GM12878 (cell line): Measurements from ENCODE around the gene ABHD8. TPM values are rescaled to one million over a fixed set of nuclear protein-coding genes. Genes with fewer than 3 reads are reported as not detected.
A peak's percentile ranks its signal among the peaks of the same experiment; 100 is the strongest.

ENCODE experiments used
- BRCA1 ChIP-seq: IDR thresholded peaks from 2 replicates; pipeline ENCODE4 v1.6.1; 2011; ENCODE audit warnings: low read depth, low read length, improper control_type of control experiment
- EGR1 ChIP-seq, 2 experiments: IDR thresholded peaks; 1 replicate in 1 of 2; 2 replicates in 1 of 2; pipeline ENCODE4 v1.6.1; 2011 to 2012; ENCODE audit warnings: low read depth in 2 of 2, low read length in 2 of 2, borderline replicate concordance in 1 of 2, mild to moderate bottlenecking in 1 of 2, moderate library complexity in 1 of 2
- ESRRA ChIP-seq: IDR thresholded peaks from 2 replicates; pipeline ENCODE4 v1.6.1; 2012; ENCODE audit warnings: mild to moderate bottlenecking, low read length, improper control_type of control experiment
- EZH2 ChIP-seq: IDR thresholded peaks from 2 replicates; pipeline ENCODE4 v1.6.1; 2012; ENCODE audit warnings: low read depth, mild to moderate bottlenecking, control low read depth, inconsistent platforms, low read length, borderline replicate concordance; ENCODE audit not compliant: control insufficient read depth
- FOXM1 ChIP-seq: IDR thresholded peaks from 2 replicates; pipeline ENCODE4 v1.6.1; 2012; ENCODE audit warnings: low read depth, mild to moderate bottlenecking, inconsistent platforms, low read length, moderate library complexity
- HDAC2 ChIP-seq: fragments of 200-600 bp; sonication (generic); IDR thresholded peaks from 2 replicates; pipeline ENCODE4 v1.6.1; 2017
- KAT2A ChIP-seq: conservative IDR thresholded peaks from 2 replicates; pipeline ENCODE4 v1.6.1; 2011; ENCODE audit warnings: low read depth, low read length; ENCODE audit not compliant: control insufficient read depth
- LARP7 ChIP-seq: fragments of 450-650 bp; IDR thresholded peaks from 2 replicates; pipeline ENCODE4 v1.6.1; 2017; ENCODE audit warnings: mild to moderate bottlenecking
- MEF2B ChIP-seq: fragments of 450-650 bp; IDR thresholded peaks from 2 replicates; pipeline ENCODE4 v1.6.1; 2018; ENCODE audit warnings: mild to moderate bottlenecking, moderate library complexity; ENCODE audit not compliant: partially characterized antibody, poor library complexity, severe bottlenecking
- NFYA ChIP-seq: IDR thresholded peaks from 2 replicates; pipeline ENCODE4 v1.6.1; 2011; ENCODE audit warnings: low read depth, mild to moderate bottlenecking, low read length, improper control_type of control experiment, borderline replicate concordance
- NFYB ChIP-seq: IDR thresholded peaks from 2 replicates; pipeline ENCODE4 v1.6.1; 2011; ENCODE audit warnings: low read depth, mild to moderate bottlenecking, low read length, improper control_type of control experiment, moderate library complexity; ENCODE audit not compliant: insufficient read depth
- NKRF ChIP-seq: fragments of 450-650 bp; conservative IDR thresholded peaks from 2 replicates; pipeline ENCODE4 v1.6.1; 2017; ENCODE audit warnings: mild to moderate bottlenecking, moderate library complexity
- PAX5 ChIP-seq: IDR thresholded peaks from 2 replicates; pipeline ENCODE4 v1.6.1; 2011; ENCODE audit warnings: low read depth, low read length, borderline replicate concordance
- RB1 ChIP-seq: fragments of 450-650 bp; formaldehyde crosslinking; IDR thresholded peaks from 2 replicates; pipeline ENCODE4 v1.6.1; 2017; ENCODE audit warnings: mild to moderate bottlenecking, borderline replicate concordance
- RCOR1 ChIP-seq: conservative IDR thresholded peaks from 2 replicates; pipeline ENCODE4 v1.6.1; 2012; ENCODE audit warnings: low read depth, low read length, improper control_type of control experiment
- RELB ChIP-seq: fragments of 450-650 bp; IDR thresholded peaks from 2 replicates; pipeline ENCODE4 v1.6.1; 2017; ENCODE audit warnings: low read depth, mild to moderate bottlenecking, moderate library complexity
- RFX5 ChIP-seq: IDR thresholded peaks from 2 replicates; pipeline ENCODE4 v1.6.1; 2011; ENCODE audit warnings: low read depth, low read length, improper control_type of control experiment
- RUNX3 ChIP-seq: IDR thresholded peaks from 2 replicates; pipeline ENCODE4 v1.6.1; 2012; ENCODE audit warnings: low read length, inconsistent platforms
- SMARCA5 ChIP-seq: fragments of 450-650 bp; IDR thresholded peaks from 2 replicates; pipeline ENCODE4 v1.6.1; 2017; ENCODE audit warnings: mild to moderate bottlenecking
- SP1 ChIP-seq: IDR thresholded peaks from one replicate; pipeline ENCODE4 v1.6.1; 2011; ENCODE audit warnings: low read depth, low read length
- SREBF1 ChIP-seq: IDR thresholded peaks from 2 replicates; pipeline ENCODE4 v1.6.1; 2012; ENCODE audit warnings: mild to moderate bottlenecking, low read length
- STAT1 ChIP-seq: fragments of 450-650 bp; conservative IDR thresholded peaks from 2 replicates; pipeline ENCODE4 v1.6.1; 2014; ENCODE audit warnings: antibody characterized with exemption, mild to moderate bottlenecking
- TBL1XR1 ChIP-seq: IDR thresholded peaks from 2 replicates; pipeline ENCODE4 v1.6.1; 2012; ENCODE audit warnings: low read depth, low read length, improper control_type of control experiment
- TCF3 ChIP-seq: IDR thresholded peaks from 2 replicates; pipeline ENCODE4 v1.6.1; 2012; ENCODE audit warnings: low read depth, mild to moderate bottlenecking, low read length, borderline replicate concordance; ENCODE audit not compliant: insufficient read depth
- WRNIP1 ChIP-seq: IDR thresholded peaks from 2 replicates; pipeline ENCODE4 v1.6.1; 2011; ENCODE audit warnings: low read depth, low read length, improper control_type of control experiment, borderline replicate concordance
- ZNF24 ChIP-seq: fragments of 450-650 bp; IDR thresholded peaks from 2 replicates; pipeline ENCODE4 v1.6.1; 2017; ENCODE audit warnings: antibody characterized with exemption, mild to moderate bottlenecking
- polyA plus RNA-seq, 11 experiments: library from polyadenylated mRNA; depleted of rRNA in 4 of 11; unstranded in 6 of 11; stranded (reverse) in 5 of 11; fragments of >200 nt; fragmentation: Nextera tagmentation in 4 of 11; fragmentation: Illumina TruSeq in 1 of 11; extraction: Ambion mirVana in 4 of 11; extraction: Trizol in 1 of 11; gene quantifications; 1 replicate in 1 of 11; 2 replicates in 10 of 11; pipeline versions ENCODE4 v1.2.1 to v1.2.3, GENCODE V29; 2011 to 2016; ENCODE audit warnings: inconsistent platforms in 2 of 11, missing spikeins in 2 of 11, low read depth in 1 of 11
- total RNA-seq, 4 experiments: library from RNA; depleted of rRNA in 3 of 4; stranded (reverse); fragments of >200 nt in 3 of 4; fragmentation: Illumina TruSeq in 1 of 4; extraction: Trizol in 1 of 4; gene quantifications; 2 replicates each; pipeline versions ENCODE4 v1.2.1 to v1.2.3, GENCODE V29; 2013 to 2021
- TF ChIP-seq, protein P1 (sequence below): IDR thresholded peaks from 2 replicates; pipeline ENCODE4 v1.6.1; 2011; ENCODE audit warnings: borderline replicate concordance, low read depth, mild to moderate bottlenecking, moderate library complexity, low read length; ENCODE audit not compliant: insufficient read depth, poor library complexity, severe bottlenecking

ABHD8 gene
- total and polyA plus RNA-seq, 10 of the 15 experiments (the other 5 are each of a cell fraction or from before 2014, with no cell fraction given): 0.03 to 12.5 (median 6.0) TPM

DNA sequence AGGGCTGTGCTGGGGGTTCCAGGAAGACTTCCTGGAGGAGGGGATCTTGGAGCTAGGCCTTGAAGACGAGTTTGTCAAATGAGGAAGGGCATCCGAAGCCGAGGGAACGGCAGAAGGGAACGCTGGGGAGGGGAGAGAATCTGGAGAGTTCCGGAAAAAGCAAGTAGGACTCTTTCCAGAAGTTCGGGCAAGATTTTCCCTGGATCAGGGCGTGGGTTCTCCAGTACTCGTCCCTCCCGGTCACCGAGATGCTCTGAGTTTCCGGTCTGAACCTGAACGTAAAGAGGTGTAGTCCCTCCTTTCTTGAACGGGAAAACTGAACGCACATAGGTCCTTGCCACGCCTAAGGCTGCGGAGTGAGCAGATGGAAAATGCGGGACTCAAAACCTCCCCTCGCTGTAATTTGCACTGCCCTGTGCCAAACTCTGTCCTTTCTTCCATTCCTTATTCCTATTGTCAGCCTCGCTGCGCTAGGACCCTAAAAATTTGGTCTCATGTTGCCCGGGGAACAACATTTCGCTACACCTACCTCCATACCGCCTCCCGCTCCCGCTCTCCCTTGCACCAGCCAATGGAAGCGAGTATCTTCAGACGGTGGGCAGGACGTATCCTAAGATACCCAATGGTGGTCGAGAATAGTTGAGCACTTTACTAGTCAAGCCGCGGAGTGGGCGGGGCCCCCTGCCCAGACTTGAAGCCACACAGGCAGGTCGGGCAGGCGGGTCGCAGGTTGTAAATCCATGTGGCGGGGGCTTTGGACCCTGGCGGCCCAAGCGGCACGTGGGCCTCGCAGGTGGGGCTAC lies 33.8 kb upstream of the ABHD8 start, which contains the start of gene GTPBP3 (continued):
- TF ChIP-seq, protein P1, sequence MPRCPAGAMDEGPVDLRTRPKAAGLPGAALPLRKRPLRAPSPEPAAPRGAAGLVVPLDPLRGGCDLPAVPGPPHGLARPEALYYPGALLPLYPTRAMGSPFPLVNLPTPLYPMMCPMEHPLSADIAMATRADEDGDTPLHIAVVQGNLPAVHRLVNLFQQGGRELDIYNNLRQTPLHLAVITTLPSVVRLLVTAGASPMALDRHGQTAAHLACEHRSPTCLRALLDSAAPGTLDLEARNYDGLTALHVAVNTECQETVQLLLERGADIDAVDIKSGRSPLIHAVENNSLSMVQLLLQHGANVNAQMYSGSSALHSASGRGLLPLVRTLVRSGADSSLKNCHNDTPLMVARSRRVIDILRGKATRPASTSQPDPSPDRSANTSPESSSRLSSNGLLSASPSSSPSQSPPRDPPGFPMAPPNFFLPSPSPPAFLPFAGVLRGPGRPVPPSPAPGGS: no peak
- TF ChIP-seq WRNIP1 (peak; percentile 72; the same call in 1 of the 2 replicates), STAT1 (0 out of 2 replicates have a peak, but pooled peaks have one; percentile 54), FOXM1 (no peak), NFYB (peak; percentile 76), EZH2 (no peak), SMARCA5 (peak; percentile 78; the same call in 1 of the 2 replicates), EGR1 (IDR thresholded peaks at IDR 0.05; ENCODE audit: borderline replicate concordance in 1 of 2, low read depth in 2 of 2, low read length in 2 of 2) (no peak), TCF3 (0 out of 2 replicates have a peak, but pooled peaks have one; percentile 4), ZNF24 (no peak), SREBF1 (no peak), RB1 (peak; percentile 94; the same call in 1 of the 2 replicates), RELB (peak; percentile 96), MEF2B (no peak), TBL1XR1 (no peak), RUNX3 (peak; percentile 62), ESRRA (no peak; the same call in 1 of the 2 replicates), NKRF (peak; percentile 45; the same call in 1 of the 2 replicates), HDAC2 (no peak), NFYA (no peak), RFX5 (peak; percentile 78; the same call in 1 of the 2 replicates), LARP7 (no peak), PAX5 (peak; percentile 20; the same call in 1 of the 2 replicates), SP1 (peak; percentile 96), BRCA1 (no peak), KAT2A (no peak), RCOR1 (no peak)
